PC-3 (cell line): ENCODE results near the gene CCDC60. TPM values are rescaled to one million over a fixed set of nuclear protein-coding genes. Genes with fewer than 3 reads are reported as not detected.

ENCODE experiments used
- ATAC-seq: fragments of 200-7000 bp; cut with Tn5 transposase; 2 replicates; pipeline ENCODE4 v1.9.1; 2020; ENCODE audit warnings: mild to moderate bottlenecking, moderate library complexity
- BruUV-seq: library from RNA; stranded (reverse); fragments of 400-500 nt; replicated peaks from 2 replicates; lab custom pipeline; 2021; lab: Mats Ljungman, UMichigan
- CTCF ChIA-PET: fragments of 300-600 bp; sonication (Branson Sonifier 250); formaldehyde crosslinking; loops from one replicate; lab custom pipeline; 2022; ENCODE audit warnings: antibody characterized with exemption; lab: Charles Lee
- POLR2A ChIA-PET: fragments of 300-600 bp; sonication (Branson Sonifier 250); formaldehyde crosslinking; loops from one replicate; lab custom pipeline; 2022; ENCODE audit warnings: antibody characterized with exemption; ENCODE audit not compliant: unreplicated experiment; lab: Charles Lee
- DNase-seq: peaks from one replicate; pipeline ENCODE4 v3.0.0-alpha.2; 2015
- H2AFZ ChIP-seq: fragments of 300-600 bp; sonication (generic); 2 replicates; pipeline ENCODE4 v1.6.0; 2016; ENCODE audit warnings: antibody characterized with exemption, low read length
- H3F3A ChIP-seq: fragments of 300-600 bp; sonication (generic); one replicate; pipeline ENCODE4 v1.6.0; 2017; ENCODE audit warnings: antibody characterized with exemption, low read length, control low read depth, mild to moderate bottlenecking; ENCODE audit not compliant: unreplicated experiment
- H3K27ac ChIP-seq: fragments of 300-600 bp; sonication (generic); 2 replicates; pipeline ENCODE4 v1.5.1; 2016; ENCODE audit warnings: mild to moderate bottlenecking, low read length
- H3K27me3 ChIP-seq: fragments of 300-600 bp; sonication (generic); 2 replicates; pipeline ENCODE4 v1.6.1; 2016; ENCODE audit warnings: low read length, mixed read lengths
- H3K36me3 ChIP-seq: fragments of 300-600 bp; sonication (generic); 2 replicates; pipeline ENCODE4 v1.6.1; 2016; ENCODE audit warnings: low read depth, mixed run types, low read length, mixed read lengths
- H3K4me1 ChIP-seq: fragments of 300-600 bp; sonication (generic); 2 replicates; pipeline ENCODE4 v1.5.1; 2016; ENCODE audit warnings: low read length; ENCODE audit not compliant: insufficient read depth
- H3K4me2 ChIP-seq: fragments of 300-600 bp; sonication (generic); 2 replicates; pipeline ENCODE4 v1.6.0; 2016; ENCODE audit warnings: low read length
- H3K4me3 ChIP-seq: fragments of 300-600 bp; sonication (generic); 2 replicates; pipeline ENCODE4 v1.5.1; 2016; ENCODE audit warnings: mild to moderate bottlenecking, low read length, mixed read lengths
- H3K79me2 ChIP-seq: fragments of 300-600 bp; sonication (generic); 2 replicates; pipeline ENCODE4 v1.6.1; 2017; ENCODE audit warnings: low read length, mixed read lengths
- H3K9ac ChIP-seq: fragments of 300-600 bp; sonication (generic); 2 replicates; pipeline ENCODE4 v1.6.0; 2016; ENCODE audit warnings: mild to moderate bottlenecking, low read length
- H3K9me2 ChIP-seq: fragments of 300-600 bp; sonication (generic); replicated peaks from 2 replicates; pipeline ENCODE4 v1.6.1; 2016; ENCODE audit warnings: mixed run types, low read length, mixed read lengths
- H3K9me3 ChIP-seq: fragments of 300-600 bp; sonication (generic); 2 replicates; pipeline ENCODE4 v1.6.1; 2016; ENCODE audit warnings: low read length, mixed read lengths
- H4K20me1 ChIP-seq: fragments of 300-600 bp; sonication (generic); 2 replicates; pipeline ENCODE4 v1.6.1; 2016; ENCODE audit warnings: low read length, mixed read lengths
- CTCF ChIP-seq: fragments of 300-600 bp; sonication (generic); conservative IDR thresholded peaks from 2 replicates; pipeline ENCODE4 v1.5.1; 2017; ENCODE audit warnings: antibody characterized with exemption, low read depth, mild to moderate bottlenecking, low read length
- EZH2 ChIP-seq: fragments of 300-600 bp; sonication (generic); IDR thresholded peaks from one replicate; pipeline ENCODE4 v1.6.1; 2017; ENCODE audit warnings: antibody characterized with exemption, mild to moderate bottlenecking, low read length; ENCODE audit not compliant: unreplicated experiment
- EZH2phosphoT487 ChIP-seq: fragments of 300-600 bp; sonication (generic); IDR thresholded peaks from 2 replicates; pipeline ENCODE4 v1.6.1; 2018; ENCODE audit warnings: mild to moderate bottlenecking, antibody characterized with exemption, low read length, borderline replicate concordance
- intact Hi-C: fragments of 100-400 bp; cut with micrococcal nuclease; formaldehyde crosslinking; loops from 2 replicates; pipeline ENCODE4 v1.9.0; 2023
- total RNA-seq: library from RNA; depleted of rRNA; stranded (reverse); fragments of >200 nt; gene quantifications from 2 replicates; pipeline ENCODE4 v1.2.3, GENCODE V29; 2014

Gene CCDC60
- total RNA-seq, 1 experiment from 2014 or later = not detected

GRCh38 chr12:119406308-119406707, 71.8 kb downstream of the CCDC60 start:
- no peaks in the 10 kb centered on the region for H3K36me3 ChIP-seq
- ChIA-PET CTCF (no interaction called here), POLR2A (no interaction called here)
- intact Hi-C loops = no loop called here
- H3K4me3 ChIP-seq = no peak overlapping the region
- H4K20me1 ChIP-seq = no peaks in the 10 kb centered on the region
- no peaks in the 10 kb centered on the region for H3F3A ChIP-seq
- H3K4me1 ChIP-seq = no peaks in the 10 kb centered on the region
- no peak overlapping the region for H2AFZ ChIP-seq
- DNase-seq = no peak
- TF ChIP-seq EZH2phosphoT487 (no peak), CTCF (no peak), EZH2 (no peak)
- BruUV-seq = no TSS peak
- no peaks in the 10 kb centered on the region for H3K9me2 ChIP-seq
- no peak overlapping the region for H3K4me2 ChIP-seq
- no peaks in the 10 kb centered on the region for H3K9me3 ChIP-seq
- no peak overlapping the region for H3K27ac ChIP-seq
- no peaks in the 10 kb centered on the region for H3K79me2 ChIP-seq
- no peak overlapping the region for H3K9ac ChIP-seq
- H3K27me3 ChIP-seq = peaks cover 41% of the 10 kb centered on the region; the same call in 1 of the 2 replicates
- no peak for ATAC-seq

- Histone ChIP-seq H3K9ac (no peak overlapping the region), H3K27me3 (peaks cover 42% of the 10 kb centered on the region; the same call in 1 of the 2 replicates), H3K9me3 (no peaks in the 10 kb centered on the region), H3K4me2 (no peak overlapping the region), H3K79me2 (no peaks in the 10 kb centered on the region), H3K36me3 (no peaks in the 10 kb centered on the region), H3K4me1 (no peaks in the 10 kb centered on the region), H2AFZ (no peak overlapping the region), H3K4me3 (no peak overlapping the region), H3K27ac (no peak overlapping the region), H4K20me1 (no peaks in the 10 kb centered on the region), H3F3A (no peaks in the 10 kb centered on the region), H3K9me2 (no peaks in the 10 kb centered on the region)
- ChIA-PET POLR2A (no interaction called here), CTCF (no interaction called here)
- BruUV-seq = no TSS peak
- no peak for TF ChIP-seq EZH2
- no peak for TF ChIP-seq CTCF
- no peak for TF ChIP-seq EZH2phosphoT487
- intact Hi-C loops = no loop called here
- DNase-seq (no peak), ATAC-seq (no peak)
These were observed 72.3 kb downstream of the CCDC60 start for GRCh38 chr12:119406811-119407210.

GRCh38 chr12:119409043-119409442, 74.5 kb downstream of the CCDC60 start:
- Histone ChIP-seq H3K9ac (no peak overlapping the region), H3K27me3 (peaks cover 39% of the 10 kb centered on the region; the same call in 1 of the 2 replicates), H3K27ac (no peak overlapping the region), H3K4me1 (no peaks in the 10 kb centered on the region), H4K20me1 (no peaks in the 10 kb centered on the region), H3K36me3 (no peaks in the 10 kb centered on the region), H2AFZ (no peak overlapping the region), H3K4me3 (no peak overlapping the region), H3K79me2 (no peaks in the 10 kb centered on the region), H3K9me2 (no peaks in the 10 kb centered on the region), H3F3A (no peaks in the 10 kb centered on the region), H3K9me3 (no peaks in the 10 kb centered on the region), H3K4me2 (no peak overlapping the region)
- TF ChIP-seq EZH2 (no peak), EZH2phosphoT487 (no peak), CTCF (no peak)
- POLR2A ChIA-PET = no interaction called here
- intact Hi-C loops = no loop called here
- ATAC-seq (no peak), DNase-seq (no peak)
- CTCF ChIA-PET = no interaction called here
- BruUV-seq = no TSS peak
